ENCODE results near the gene PLP2. TPM values are rescaled to one million over a fixed set of nuclear protein-coding genes. Genes with fewer than 3 reads are reported as not detected.

Gene PLP2
- total RNA-seq, 1 experiment from 2014 or later = 165 TPM

- Histone ChIP-seq H3K9me2 (replicated peaks; ENCODE audit: low read length) (no peaks in the 10 kb centered on the region), H3F3A (ENCODE audit: low read length, unreplicated experiment) (no peaks in the 10 kb centered on the region), H3K4me2 (ENCODE audit: low read length) (no peak overlapping the region), H3K27ac (ENCODE audit: low read length) (no peak overlapping the region), H4K20me1 (ENCODE audit: low read length) (no peaks in the 10 kb centered on the region), H3K27me3 (ENCODE audit: low read length) (no peaks in the 10 kb centered on the region), H3K79me2 (ENCODE audit: low read length) (no peaks in the 10 kb centered on the region), H2AFZ (ENCODE audit: low read length) (no peak overlapping the region), H3K9me3 (ENCODE audit: low read length) (no peaks in the 10 kb centered on the region), H3K4me1 (ENCODE audit: insufficient read depth, low read length) (no peaks in the 10 kb centered on the region), H3K9ac (ENCODE audit: low read length) (no peak overlapping the region), H3K4me3 (ENCODE audit: low read length) (no peak overlapping the region), H3K36me3 (ENCODE audit: low read depth, low read length) (no peaks in the 10 kb centered on the region)
- ATAC-seq (no peak), DNase-seq (no peak)
- BruUV-seq (replicated peaks) = no TSS peak
- TF ChIP-seq, protein P1, sequence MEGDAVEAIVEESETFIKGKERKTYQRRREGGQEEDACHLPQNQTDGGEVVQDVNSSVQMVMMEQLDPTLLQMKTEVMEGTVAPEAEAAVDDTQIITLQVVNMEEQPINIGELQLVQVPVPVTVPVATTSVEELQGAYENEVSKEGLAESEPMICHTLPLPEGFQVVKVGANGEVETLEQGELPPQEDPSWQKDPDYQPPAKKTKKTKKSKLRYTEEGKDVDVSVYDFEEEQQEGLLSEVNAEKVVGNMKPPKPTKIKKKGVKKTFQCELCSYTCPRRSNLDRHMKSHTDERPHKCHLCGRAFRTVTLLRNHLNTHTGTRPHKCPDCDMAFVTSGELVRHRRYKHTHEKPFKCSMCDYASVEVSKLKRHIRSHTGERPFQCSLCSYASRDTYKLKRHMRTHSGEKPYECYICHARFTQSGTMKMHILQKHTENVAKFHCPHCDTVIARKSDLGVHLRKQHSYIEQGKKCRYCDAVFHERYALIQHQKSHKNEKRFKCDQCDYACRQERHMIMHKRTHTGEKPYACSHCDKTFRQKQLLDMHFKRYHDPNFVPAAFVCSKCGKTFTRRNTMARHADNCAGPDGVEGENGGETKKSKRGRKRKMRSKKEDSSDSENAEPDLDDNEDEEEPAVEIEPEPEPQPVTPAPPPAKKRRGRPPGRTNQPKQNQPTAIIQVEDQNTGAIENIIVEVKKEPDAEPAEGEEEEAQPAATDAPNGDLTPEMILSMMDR (conservative IDR thresholded peaks at IDR 0.05; ENCODE audit: low read depth, low read length) = no peak
- TF ChIP-seq EZH2 (IDR thresholded peaks at IDR 0.05; ENCODE audit: low read length, unreplicated experiment) = no peak
- TF ChIP-seq EZH2phosphoT487 (IDR thresholded peaks at IDR 0.05; ENCODE audit: borderline replicate concordance, low read length) = no peak
- ChIA-PET CTCF (no interaction called here), POLR2A (ENCODE audit: unreplicated experiment) (no interaction called here)
- intact Hi-C loops (cut with micrococcal nuclease) = no loop called here
These were observed 34.8 kb downstream of the PLP2 start for GRCh38 chrX:49206543-49206942.

GRCh38 chrX:49208399-49208798 lies 36.7 kb downstream of the PLP2 start:
- no peaks in the 10 kb centered on the region for H4K20me1 ChIP-seq (ENCODE audit: low read length)
- H3K9ac ChIP-seq (ENCODE audit: low read length) = no peak overlapping the region
- ATAC-seq (no peak), DNase-seq (no peak)
- no peak overlapping the region for H2AFZ ChIP-seq (ENCODE audit: low read length)
- CTCF ChIA-PET = no interaction called here
- intact Hi-C loops (cut with micrococcal nuclease) = no loop called here
- H3K27ac ChIP-seq (ENCODE audit: low read length) = no peak overlapping the region
- no peaks in the 10 kb centered on the region for H3K79me2 ChIP-seq (ENCODE audit: low read length)
- no peak overlapping the region for H3K4me2 ChIP-seq (ENCODE audit: low read length)
- POLR2A ChIA-PET (ENCODE audit: unreplicated experiment) = interaction anchor here (0.6 kb wide), 1 partner anchor 41 kb away, joined by 7 read pairs; no protein-coding TSS in a partner anchor
- H3K36me3 ChIP-seq (ENCODE audit: low read depth, low read length) = no peaks in the 10 kb centered on the region
- H3F3A ChIP-seq (ENCODE audit: low read length, unreplicated experiment) = no peaks in the 10 kb centered on the region
- no peaks in the 10 kb centered on the region for H3K4me1 ChIP-seq (ENCODE audit: insufficient read depth, low read length)
- no peak overlapping the region for H3K4me3 ChIP-seq (ENCODE audit: low read length)
- BruUV-seq (replicated peaks) = no TSS peak
- no peaks in the 10 kb centered on the region for H3K9me3 ChIP-seq (ENCODE audit: low read length)
- no peaks in the 10 kb centered on the region for H3K9me2 ChIP-seq (replicated peaks; ENCODE audit: low read length)
- TF ChIP-seq, protein P1 (conservative IDR thresholded peaks at IDR 0.05; ENCODE audit: low read depth, low read length) = no peak
- TF ChIP-seq EZH2phosphoT487 (IDR thresholded peaks at IDR 0.05; ENCODE audit: borderline replicate concordance, low read length) (no peak), EZH2 (IDR thresholded peaks at IDR 0.05; ENCODE audit: low read length, unreplicated experiment) (no peak)
- no peaks in the 10 kb centered on the region for H3K27me3 ChIP-seq (ENCODE audit: low read length)

GRCh38 chrX:49209434-49210251 lies 37.9 kb downstream of the PLP2 start:
- H4K20me1 ChIP-seq (ENCODE audit: low read length) = no peaks in the 10 kb centered on the region
- H2AFZ ChIP-seq (ENCODE audit: low read length) = no peak overlapping the region
- ChIA-PET CTCF (no interaction called here), POLR2A (ENCODE audit: unreplicated experiment) (no interaction called here)
- H3K9ac ChIP-seq (ENCODE audit: low read length) = no peak overlapping the region
- H3K27me3 ChIP-seq (ENCODE audit: low read length) = no peaks in the 10 kb centered on the region
- no peak overlapping the region for H3K4me2 ChIP-seq (ENCODE audit: low read length)
- TF ChIP-seq, protein P1 (conservative IDR thresholded peaks at IDR 0.05; ENCODE audit: low read depth, low read length) = no peak
- TF ChIP-seq EZH2 (IDR thresholded peaks at IDR 0.05; ENCODE audit: low read length, unreplicated experiment) (no peak), EZH2phosphoT487 (IDR thresholded peaks at IDR 0.05; ENCODE audit: borderline replicate concordance, low read length) (no peak)
- no TSS peak for BruUV-seq (replicated peaks)
- no peaks in the 10 kb centered on the region for H3K79me2 ChIP-seq (ENCODE audit: low read length)
- H3K4me3 ChIP-seq (ENCODE audit: low read length) = no peak overlapping the region
- H3K36me3 ChIP-seq (ENCODE audit: low read depth, low read length) = no peaks in the 10 kb centered on the region
- H3K4me1 ChIP-seq (ENCODE audit: insufficient read depth, low read length) = no peaks in the 10 kb centered on the region
- intact Hi-C loops (cut with micrococcal nuclease) = no loop called here
- H3K9me3 ChIP-seq (ENCODE audit: low read length) = no peaks in the 10 kb centered on the region
- DNase-seq = no peak
- H3K27ac ChIP-seq (ENCODE audit: low read length) = no peak overlapping the region
- H3K9me2 ChIP-seq (replicated peaks; ENCODE audit: low read length) = no peaks in the 10 kb centered on the region
- ATAC-seq = no peak
- no peaks in the 10 kb centered on the region for H3F3A ChIP-seq (ENCODE audit: low read length, unreplicated experiment)
